MM.1S (cell line): ENCODE data around the gene TTC9.

Experiments
- DNase-seq: peaks from one replicate; pipeline ENCODE4 v3.0.0-alpha.2; 2015
- H2AFZ ChIP-seq: fragments of 300-600 bp; sonication (generic); 2 replicates; pipeline ENCODE4 v1.6.0; 2016; ENCODE audit warnings: antibody characterized with exemption, low read length
- H3F3A ChIP-seq: fragments of 300-600 bp; sonication (generic); 2 replicates; pipeline ENCODE4 v1.6.1; 2016; ENCODE audit warnings: mild to moderate bottlenecking, antibody characterized with exemption, low read length, moderate library complexity, mixed read lengths; ENCODE audit not compliant: insufficient read depth
- H3K27ac ChIP-seq: fragments of 300-600 bp; sonication (generic); 2 replicates; pipeline ENCODE4 v1.5.1; 2016; ENCODE audit warnings: mild to moderate bottlenecking, low read length
- H3K27me3 ChIP-seq: fragments of 300-600 bp; sonication (generic); replicated peaks from 2 replicates; pipeline ENCODE4 v1.6.0; 2016; ENCODE audit warnings: low read length; ENCODE audit not compliant: insufficient read depth
- H3K36me3 ChIP-seq: fragments of 300-600 bp; sonication (generic); replicated peaks from 2 replicates; pipeline ENCODE4 v1.6.1; 2016; ENCODE audit warnings: mild to moderate bottlenecking, low read length, mixed read lengths; ENCODE audit not compliant: insufficient read depth
- H3K4me1 ChIP-seq: fragments of 300-600 bp; sonication (generic); 2 replicates; pipeline ENCODE4 v1.6.1; 2016; ENCODE audit warnings: low read length, mixed read lengths
- H3K4me2 ChIP-seq: fragments of 300-600 bp; sonication (generic); 2 replicates; pipeline ENCODE4 v1.6.0; 2016; ENCODE audit warnings: low read depth, low read length
- H3K4me3 ChIP-seq: fragments of 300-600 bp; sonication (generic); 2 replicates; pipeline ENCODE4 v1.5.1; 2016; ENCODE audit warnings: low read length, mixed read lengths
- H3K79me2 ChIP-seq: fragments of 300-600 bp; sonication (generic); 2 replicates; pipeline ENCODE4 v1.6.1; 2016; ENCODE audit warnings: mixed run types, low read length, mixed read lengths
- H3K9ac ChIP-seq: fragments of 300-600 bp; sonication (generic); 2 replicates; pipeline ENCODE4 v1.6.1; 2016; ENCODE audit warnings: low read length, mixed read lengths
- H3K9me2 ChIP-seq: fragments of 300-600 bp; sonication (generic); replicated peaks from 2 replicates; pipeline ENCODE4 v1.6.1; 2016; ENCODE audit warnings: mild to moderate bottlenecking, low read length, mixed read lengths; ENCODE audit not compliant: insufficient read depth
- H3K9me3 ChIP-seq: fragments of 300-600 bp; sonication (generic); replicated peaks from 2 replicates; pipeline ENCODE4 v1.6.1; 2016; ENCODE audit warnings: mild to moderate bottlenecking, low read length, mixed read lengths; ENCODE audit not compliant: insufficient read depth
- H4K20me1 ChIP-seq: fragments of 300-600 bp; sonication (generic); 2 replicates; pipeline ENCODE4 v1.6.1; 2016; ENCODE audit warnings: mild to moderate bottlenecking, low read length, moderate library complexity, mixed read lengths; ENCODE audit not compliant: insufficient read depth
- EZH2 ChIP-seq: fragments of 300-600 bp; sonication (generic); optimal IDR thresholded peaks from 2 replicates; pipeline ENCODE3; 2017; ENCODE audit warnings: low read depth, mild to moderate bottlenecking, antibody characterized with exemption, low read length, mixed read lengths
- EZH2phosphoT487 ChIP-seq: fragments of 300-600 bp; sonication (generic); IDR thresholded peaks from 2 replicates; pipeline ENCODE4 v1.6.1; 2018; ENCODE audit warnings: antibody characterized with exemption, low read length
- TF ChIP-seq, protein P1 (sequence below): fragments of 300-600 bp; sonication (generic); IDR thresholded peaks from 2 replicates; pipeline ENCODE4 v1.5.1; 2016; ENCODE audit warnings: antibody characterized with exemption, low read length, mixed read lengths

TTC9 gene

DNA sequence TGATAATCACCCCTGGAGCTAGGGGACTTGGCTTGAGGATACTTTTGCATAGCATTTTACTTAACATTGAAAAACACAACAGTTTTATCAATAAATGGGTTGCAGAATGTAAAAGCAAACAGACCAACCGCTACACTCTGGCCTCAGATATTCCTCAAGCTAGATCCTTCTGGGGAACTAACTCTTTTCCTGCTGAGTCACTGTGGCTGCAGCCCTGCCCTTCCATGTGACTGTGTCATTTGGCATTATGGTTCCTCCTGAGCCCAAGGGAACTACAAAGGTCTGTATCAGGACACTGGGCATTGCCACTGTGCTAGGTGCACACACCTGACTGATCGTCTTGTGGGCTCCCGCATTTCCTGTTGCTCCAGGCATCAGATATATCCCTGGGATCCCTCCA lies 56.6 kb downstream of the TTC9 start:
- H3K4me2 ChIP-seq, result no peak overlapping the region
- no peaks in the 10 kb centered on the region for H3K4me1 ChIP-seq
- H3K27ac ChIP-seq, result no peak overlapping the region
- H3K9ac ChIP-seq, result no peak overlapping the region
- no peaks in the 10 kb centered on the region for H3K79me2 ChIP-seq
- TF ChIP-seq EZH2phosphoT487, result no peak
- TF ChIP-seq EZH2, result no peak
- TF ChIP-seq, protein P1, sequence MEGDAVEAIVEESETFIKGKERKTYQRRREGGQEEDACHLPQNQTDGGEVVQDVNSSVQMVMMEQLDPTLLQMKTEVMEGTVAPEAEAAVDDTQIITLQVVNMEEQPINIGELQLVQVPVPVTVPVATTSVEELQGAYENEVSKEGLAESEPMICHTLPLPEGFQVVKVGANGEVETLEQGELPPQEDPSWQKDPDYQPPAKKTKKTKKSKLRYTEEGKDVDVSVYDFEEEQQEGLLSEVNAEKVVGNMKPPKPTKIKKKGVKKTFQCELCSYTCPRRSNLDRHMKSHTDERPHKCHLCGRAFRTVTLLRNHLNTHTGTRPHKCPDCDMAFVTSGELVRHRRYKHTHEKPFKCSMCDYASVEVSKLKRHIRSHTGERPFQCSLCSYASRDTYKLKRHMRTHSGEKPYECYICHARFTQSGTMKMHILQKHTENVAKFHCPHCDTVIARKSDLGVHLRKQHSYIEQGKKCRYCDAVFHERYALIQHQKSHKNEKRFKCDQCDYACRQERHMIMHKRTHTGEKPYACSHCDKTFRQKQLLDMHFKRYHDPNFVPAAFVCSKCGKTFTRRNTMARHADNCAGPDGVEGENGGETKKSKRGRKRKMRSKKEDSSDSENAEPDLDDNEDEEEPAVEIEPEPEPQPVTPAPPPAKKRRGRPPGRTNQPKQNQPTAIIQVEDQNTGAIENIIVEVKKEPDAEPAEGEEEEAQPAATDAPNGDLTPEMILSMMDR, result no peak
- no peak overlapping the region for H3K4me3 ChIP-seq
- no peak overlapping the region for H2AFZ ChIP-seq
- no peaks in the 10 kb centered on the region for H3K36me3 ChIP-seq
- no peak for DNase-seq
- H3K27me3 ChIP-seq, result no peaks in the 10 kb centered on the region
- H3F3A ChIP-seq, result no peaks in the 10 kb centered on the region
- no peaks in the 10 kb centered on the region for H3K9me2 ChIP-seq
- no peaks in the 10 kb centered on the region for H3K9me3 ChIP-seq
- no peaks in the 10 kb centered on the region for H4K20me1 ChIP-seq

DNA sequence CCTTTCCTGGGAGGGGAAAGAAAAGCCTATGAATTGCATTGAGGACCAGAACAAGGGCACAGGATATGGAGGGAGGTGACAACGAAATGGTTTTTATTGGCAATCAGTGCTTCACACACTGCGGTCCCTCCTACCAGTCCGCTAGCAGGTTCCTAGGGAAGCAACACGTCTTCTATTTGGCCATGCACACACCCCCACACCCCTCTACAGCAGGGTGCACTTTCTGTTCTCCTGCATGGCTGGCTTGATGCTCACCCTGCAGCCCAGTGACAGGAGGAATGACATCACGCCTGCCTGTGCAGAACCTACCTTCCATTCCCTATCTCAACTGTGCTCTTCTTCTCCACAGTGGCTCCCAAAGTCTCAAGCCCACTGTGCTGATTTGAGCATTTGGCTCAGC lies 57.9 kb downstream of the TTC9 start:
- Histone ChIP-seq H3K9me2 (no peaks in the 10 kb centered on the region), H2AFZ (no peak overlapping the region), H3K4me3 (no peak overlapping the region), H3K4me1 (no peaks in the 10 kb centered on the region), H3K4me2 (no peak overlapping the region), H3K79me2 (no peaks in the 10 kb centered on the region), H3K36me3 (no peaks in the 10 kb centered on the region), H3K27ac (no peak overlapping the region), H4K20me1 (no peaks in the 10 kb centered on the region), H3K9ac (no peak overlapping the region), H3K9me3 (no peaks in the 10 kb centered on the region), H3F3A (no peaks in the 10 kb centered on the region), H3K27me3 (no peaks in the 10 kb centered on the region)
- DNase-seq, result no peak
- TF ChIP-seq, protein P1, result no peak
- TF ChIP-seq EZH2 (no peak), EZH2phosphoT487 (no peak)

DNA sequence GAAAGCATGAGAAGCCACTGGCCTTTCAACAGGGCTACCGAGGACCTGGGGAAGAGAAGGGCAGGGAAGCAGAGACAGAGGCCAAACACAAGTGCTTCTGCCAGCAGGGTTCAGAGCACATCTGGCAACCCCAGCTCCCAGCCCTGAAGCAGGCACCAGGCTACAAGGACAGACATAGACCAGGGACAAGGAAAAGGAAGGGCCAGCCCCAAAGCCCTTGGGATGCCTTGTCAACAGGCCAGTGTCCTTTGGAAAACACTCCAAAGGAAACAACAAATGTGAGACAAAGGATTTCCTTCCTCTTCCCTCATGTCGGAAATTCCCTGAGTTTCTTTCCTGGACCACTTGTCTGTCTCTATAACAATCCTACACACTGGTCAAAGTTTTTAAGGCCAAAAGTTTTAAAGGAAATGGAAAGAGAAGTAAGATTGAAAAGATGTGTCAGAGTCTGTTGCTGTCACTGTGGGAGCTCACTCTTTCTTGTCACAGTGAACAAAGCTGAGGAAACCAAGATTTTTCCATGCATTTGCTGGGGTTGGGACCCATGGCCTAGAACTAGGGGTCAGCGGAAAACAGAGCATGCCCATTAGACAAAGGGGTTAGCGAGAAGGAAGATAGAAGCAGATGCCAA lies 59.4 kb downstream of the TTC9 start:
- H3K79me2 ChIP-seq, result no peaks in the 10 kb centered on the region
- no peak for DNase-seq
- no peaks in the 10 kb centered on the region for H3K36me3 ChIP-seq
- no peak overlapping the region for H3K27ac ChIP-seq
- no peaks in the 10 kb centered on the region for H3K9me2 ChIP-seq
- H3K9me3 ChIP-seq, result no peaks in the 10 kb centered on the region
- H2AFZ ChIP-seq, result no peak overlapping the region
- no peaks in the 10 kb centered on the region for H4K20me1 ChIP-seq
- no peaks in the 10 kb centered on the region for H3K4me1 ChIP-seq
- H3K9ac ChIP-seq, result no peak overlapping the region
- TF ChIP-seq EZH2phosphoT487 (no peak), EZH2 (no peak)
- TF ChIP-seq, protein P1, result no peak
- H3K4me3 ChIP-seq, result no peak overlapping the region
- H3F3A ChIP-seq, result no peaks in the 10 kb centered on the region
- H3K27me3 ChIP-seq, result no peaks in the 10 kb centered on the region
- no peak overlapping the region for H3K4me2 ChIP-seq
